ENCODE data around the gene PPP2R3B.
"Not testable (repeated sequence)": the region's sequence is repeated elsewhere in the genome, so short reads cannot be mapped to it uniquely, and the experiment has no call there.

PPP2R3B gene

GRCh38 chrX:386768-387575 is at the start of gene PPP2R3B:
PPP2R3B (minus strand) TSS chrX:386907; CDS start chrX:386691, 216 bp downstream.
- peak; percentile 100 for DNase-seq

- no peak for DNase-seq
Measured at GRCh38 chrX:435536-436122, 48.9 kb upstream of the PPP2R3B start.

- no peak for DNase-seq
Measured at GRCh38 chrX:434946-435345, 48.2 kb upstream of the PPP2R3B start.

GRCh38 chrX:433771-434170 is 47.1 kb upstream of the PPP2R3B start:
- DNase-seq = no peak

- not testable (repeated sequence) for DNase-seq
Measured at GRCh38 chrX:432666-433065, 46.0 kb upstream of the PPP2R3B start.

GRCh38 chrX:431492-432111 is 44.9 kb upstream of the PPP2R3B start:
- DNase-seq = no peak

- DNase-seq = no peak
Measured at GRCh38 chrX:431056-431455, 44.3 kb upstream of the PPP2R3B start.

GRCh38 chrX:429266-429825 is 42.6 kb upstream of the PPP2R3B start:
- no peak for DNase-seq

- peak; percentile 27 for DNase-seq
Measured at GRCh38 chrX:427812-428725, 41.4 kb upstream of the PPP2R3B start.

GRCh38 chrX:426881-427280 is 40.2 kb upstream of the PPP2R3B start:
- peak; percentile 45 for DNase-seq

GRCh38 chrX:425056-425455 is 38.3 kb upstream of the PPP2R3B start:
- DNase-seq = no peak

- peak; percentile 12 for DNase-seq
Measured at GRCh38 chrX:421646-422391, 35.1 kb upstream of the PPP2R3B start.

- DNase-seq = no peak
Measured at GRCh38 chrX:420496-421223, 34.0 kb upstream of the PPP2R3B start.

GRCh38 chrX:418927-419729 is 32.4 kb upstream of the PPP2R3B start:
- no peak for DNase-seq

GRCh38 chrX:415498-415897 is 28.8 kb upstream of the PPP2R3B start:
- DNase-seq = not testable (repeated sequence)

- DNase-seq = peak; percentile 8
Measured at GRCh38 chrX:413322-414201, 26.9 kb upstream of the PPP2R3B start.

- DNase-seq = no peak
Measured at GRCh38 chrX:410296-410695, 23.6 kb upstream of the PPP2R3B start.

GRCh38 chrX:405149-405548 is 18.4 kb upstream of the PPP2R3B start:
- no peak for DNase-seq

- DNase-seq = no peak
Measured at GRCh38 chrX:404656-405055, 17.9 kb upstream of the PPP2R3B start.
